B cell (primary cell): Measurements from ENCODE around the gene MYOZ2. TPM values are rescaled to one million over a fixed set of nuclear protein-coding genes. Genes with fewer than 3 reads are reported as not detected.

Experiments used
- ATAC-seq: fragments of 200-7000 bp; cut with Tn5 transposase; one replicate; pipeline ENCODE4 v1.10.0; 2021; ENCODE audit warnings: low read depth, mild to moderate bottlenecking, moderate number of reproducible peaks, moderate library complexity
- CTCF ChIA-PET: fragments of 350-600 bp; sonication (Branson Sonifier 250); formaldehyde crosslinking; loops from one replicate; lab custom pipeline; 2021; ENCODE audit warnings: antibody characterized with exemption, inconsistent platforms; lab: Charles Lee
- POLR2A ChIA-PET: fragments of 350-600 bp; sonication (Branson Sonifier 250); formaldehyde crosslinking; loops from one replicate; lab custom pipeline; 2021; ENCODE audit warnings: antibody characterized with exemption; lab: Charles Lee
- DNase-seq: peaks from one replicate; pipeline ENCODE4 v3.0.0; 2013
- H2AFZ ChIP-seq: 2 replicates; pipeline ENCODE4 v1.6.1; 2012; ENCODE audit warnings: mild to moderate bottlenecking, low read depth, low read length; ENCODE audit not compliant: insufficient read depth, poor library complexity, severe bottlenecking
- H3K27ac ChIP-seq, 2 donors: 1 replicate in 1 of 2; 2 replicates in 1 of 2; pipeline ENCODE4 v1.5.1; 2012 to 2013; ENCODE audit warnings: low read length in 2 of 2, mild to moderate bottlenecking in 2 of 2, moderate library complexity in 1 of 2
- H3K27me3 ChIP-seq, 4 experiments: fragments of 200-600 bp in 1 of 4; sonication (generic) in 1 of 4; replicated peaks in 1 of 4; 1 replicate in 2 of 4; 2 replicates in 2 of 4; pipeline versions ENCODE4 v1.6.1 to v1.7.0; 2013 to 2016; ENCODE audit warnings: low read length in 3 of 4, mild to moderate bottlenecking in 2 of 4, mixed read lengths in 1 of 4, moderate library complexity in 1 of 4; ENCODE audit not compliant: insufficient read depth in 4 of 4, control insufficient read depth in 3 of 4; ENCODE audit errors: control extremely low read depth in 1 of 4
- H3K36me3 ChIP-seq, 2 experiments: replicated peaks in 1 of 2; 1 replicate in 1 of 2; 2 replicates in 1 of 2; pipeline versions ENCODE4 v1.6.1 to v1.7.1; 2013; ENCODE audit warnings: low read length in 1 of 2; ENCODE audit not compliant: insufficient read depth in 2 of 2, control insufficient read depth in 1 of 2; ENCODE audit errors: control extremely low read depth in 1 of 2, extremely low read depth in 1 of 2
- H3K4me1 ChIP-seq, 2 donors: fragments of 200-600 bp in 1 of 2; sonication (generic) in 1 of 2; 1 replicate in 1 of 2; 2 replicates in 1 of 2; pipeline versions ENCODE4 v1.5.1 to v1.6.1; 2013 to 2017; ENCODE audit warnings: low read length in 2 of 2; ENCODE audit not compliant: control insufficient read depth in 2 of 2, insufficient read depth in 2 of 2
- H3K4me2 ChIP-seq: replicated peaks from 2 replicates; pipeline ENCODE3; 2012; ENCODE audit warnings: mild to moderate bottlenecking, low read depth, low read length; ENCODE audit not compliant: poor library complexity, severe bottlenecking
- H3K4me3 ChIP-seq, 5 experiments: fragments of 200-600 bp in 1 of 5; sonication (generic) in 1 of 5; 1 replicate in 3 of 5; 2 replicates in 2 of 5; pipeline versions ENCODE4 v1.5.1 to v1.7.0; 2011 to 2016; ENCODE audit warnings: low read length in 4 of 5, mild to moderate bottlenecking in 4 of 5, low read depth in 2 of 5, control low read depth in 1 of 5, moderate library complexity in 1 of 5; ENCODE audit not compliant: insufficient read depth in 1 of 5; ENCODE audit errors: control extremely low read depth in 1 of 5, extremely low read depth in 1 of 5
- H3K79me2 ChIP-seq: fragments of 200-600 bp; sonication (generic); one replicate; pipeline ENCODE4 v1.6.0; 2016; ENCODE audit warnings: low read length; ENCODE audit not compliant: control insufficient read depth, insufficient read depth
- H3K9ac ChIP-seq: fragments of 200-600 bp; sonication (generic); 2 replicates; pipeline ENCODE4 v1.6.1; 2017; ENCODE audit warnings: mild to moderate bottlenecking, low read length, moderate library complexity
- H3K9me3 ChIP-seq, 3 donors: one replicate each; pipeline versions ENCODE4 v1.6.1 to v1.7.1; 2013; ENCODE audit warnings: low read length in 2 of 3; ENCODE audit not compliant: control insufficient read depth in 2 of 3, insufficient read depth in 1 of 3; ENCODE audit errors: control extremely low read depth in 1 of 3
- H4K20me1 ChIP-seq: 2 replicates; pipeline ENCODE4 v1.6.0; 2012; ENCODE audit warnings: mild to moderate bottlenecking, low read length; ENCODE audit not compliant: insufficient read depth, control insufficient read depth, poor library complexity, severe bottlenecking
- H3K27ac Mint-ChIP-seq: one replicate; pipeline ENCODE4 v1.8.0; 2021; ENCODE audit warnings: mixed read lengths
- H3K27me3 Mint-ChIP-seq: one replicate; pipeline ENCODE4 v1.8.0; 2021; ENCODE audit warnings: mixed read lengths
- H3K4me1 Mint-ChIP-seq: one replicate; pipeline ENCODE4 v1.8.0; 2021; ENCODE audit warnings: mixed read lengths
- H3K4me3 Mint-ChIP-seq: one replicate; pipeline ENCODE4 v1.8.0; 2021; ENCODE audit warnings: mixed read lengths
- H3K9me3 Mint-ChIP-seq: one replicate; pipeline ENCODE4 v1.8.0; 2022; ENCODE audit warnings: mixed read lengths; ENCODE audit not compliant: insufficient read depth
- EZH2 ChIP-seq: IDR thresholded peaks from 2 replicates; pipeline ENCODE4 v1.6.1; 2012; ENCODE audit warnings: borderline replicate concordance, low read depth, mild to moderate bottlenecking, moderate library complexity, low read length; ENCODE audit not compliant: insufficient read depth, poor library complexity, severe bottlenecking
- WGBS: methylation state at CpG from one replicate; pipeline ENCODE4 v1.1.5; 2013; ENCODE audit warnings: missing lambda C conversion rate; ENCODE audit not compliant: insufficient coverage; 5-methylcytosine and 5-hydroxymethylcytosine counted together
- intact Hi-C: fragments of 100-400 bp; cut with micrococcal nuclease; formaldehyde crosslinking; loops from one replicate; pipeline ENCODE4 v1.10.0; 2022
- polyA plus RNA-seq: library from polyadenylated mRNA; depleted of rRNA; stranded (reverse); fragments of >200 nt; gene quantifications from 2 replicates; pipeline ENCODE4 v1.2.3, GENCODE V29; 2012
- total RNA-seq, 2 donors: library from RNA; stranded (reverse); fragments of 120-200 nt in 1 of 2; gene quantifications; 1 replicate in 1 of 2; 2 replicates in 1 of 2; pipeline versions ENCODE4 v1.2.3 to v1.2.4, GENCODE V29; 2013 to 2022
- TF ChIP-seq, protein P1 (sequence below): fragments of 200-600 bp; IDR thresholded peaks from one replicate; pipeline ENCODE4 v1.8.0; 2022; ENCODE audit warnings: antibody characterized with exemption, mild to moderate bottlenecking

Gene MYOZ2
- total and polyA plus RNA-seq, 2 donors (not counting 1 experiment from before 2014, with no cell fraction given) = not detected

DNA sequence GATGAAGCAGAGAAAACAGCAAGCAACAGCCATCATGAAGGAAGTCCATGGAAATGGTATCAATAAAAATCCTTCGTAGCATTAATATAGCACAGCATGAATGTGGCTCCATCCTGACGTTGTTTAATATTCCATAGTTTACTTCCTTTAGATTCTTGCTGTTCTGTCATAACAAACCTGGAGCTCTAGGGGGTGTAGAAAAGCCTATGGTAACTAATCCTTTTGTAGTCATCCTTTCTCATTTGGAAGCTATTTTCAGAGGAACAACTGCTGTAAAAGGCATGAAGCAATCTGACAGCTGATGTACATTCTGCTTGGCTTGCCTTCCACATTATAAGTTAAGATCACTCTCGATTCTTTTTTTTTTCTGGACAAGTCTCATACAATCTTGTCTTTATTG lies 914 bp downstream of the MYOZ2 start:
- Mint-ChIP-seq H3K9me3 (no peaks in the 10 kb centered on the region), H3K27me3 (no peaks in the 10 kb centered on the region), H3K4me3 (no peak overlapping the region), H3K4me1 (peaks cover 25% of the 10 kb centered on the region), H3K27ac (no peak overlapping the region)
- intact Hi-C loops = no loop called here
- ATAC-seq (no peak), DNase-seq (no peak)
- H3K4me3 ChIP-seq = no peak overlapping the region
- ChIA-PET CTCF (no interaction called here), POLR2A (no interaction called here)
- TF ChIP-seq, protein P1, sequence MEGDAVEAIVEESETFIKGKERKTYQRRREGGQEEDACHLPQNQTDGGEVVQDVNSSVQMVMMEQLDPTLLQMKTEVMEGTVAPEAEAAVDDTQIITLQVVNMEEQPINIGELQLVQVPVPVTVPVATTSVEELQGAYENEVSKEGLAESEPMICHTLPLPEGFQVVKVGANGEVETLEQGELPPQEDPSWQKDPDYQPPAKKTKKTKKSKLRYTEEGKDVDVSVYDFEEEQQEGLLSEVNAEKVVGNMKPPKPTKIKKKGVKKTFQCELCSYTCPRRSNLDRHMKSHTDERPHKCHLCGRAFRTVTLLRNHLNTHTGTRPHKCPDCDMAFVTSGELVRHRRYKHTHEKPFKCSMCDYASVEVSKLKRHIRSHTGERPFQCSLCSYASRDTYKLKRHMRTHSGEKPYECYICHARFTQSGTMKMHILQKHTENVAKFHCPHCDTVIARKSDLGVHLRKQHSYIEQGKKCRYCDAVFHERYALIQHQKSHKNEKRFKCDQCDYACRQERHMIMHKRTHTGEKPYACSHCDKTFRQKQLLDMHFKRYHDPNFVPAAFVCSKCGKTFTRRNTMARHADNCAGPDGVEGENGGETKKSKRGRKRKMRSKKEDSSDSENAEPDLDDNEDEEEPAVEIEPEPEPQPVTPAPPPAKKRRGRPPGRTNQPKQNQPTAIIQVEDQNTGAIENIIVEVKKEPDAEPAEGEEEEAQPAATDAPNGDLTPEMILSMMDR = no peak
- no peak for TF ChIP-seq EZH2
- H3K27me3 ChIP-seq = no peaks in the 10 kb centered on the region
- H3K27ac ChIP-seq = no peak overlapping the region
- peaks cover 16 to 20% of the 10 kb centered on the region in 2 donors for H3K4me1 ChIP-seq
- H3K36me3 ChIP-seq = no peaks in the 10 kb centered on the region
- H4K20me1 ChIP-seq = no peaks in the 10 kb centered on the region
- no peak overlapping the region for H3K9ac ChIP-seq
- H3K79me2 ChIP-seq = no peaks in the 10 kb centered on the region
- H2AFZ ChIP-seq = no peak overlapping the region
- H3K4me2 ChIP-seq = no peak overlapping the region
- WGBS = no CpG with 5 or more reads among the region's 3 CpGs
- no peaks in the 10 kb centered on the region for H3K9me3 ChIP-seq

DNA sequence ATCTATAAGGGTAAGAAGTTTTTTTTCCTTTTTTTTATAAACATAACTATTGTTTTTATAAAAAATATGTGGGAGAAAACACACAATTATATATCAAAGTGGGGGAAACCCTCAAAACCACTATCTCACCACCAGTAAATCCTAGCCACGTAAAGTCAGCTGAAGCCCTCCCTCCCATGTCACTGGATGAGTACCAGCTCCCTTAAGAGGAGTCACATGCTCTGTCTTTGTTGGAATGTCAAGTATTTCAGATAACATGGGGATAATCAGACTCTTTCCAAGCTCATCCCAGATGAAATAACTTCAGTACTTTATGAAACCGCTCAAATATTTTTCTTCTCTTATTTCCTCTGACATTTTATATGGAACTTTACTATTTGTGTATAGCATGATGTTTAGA lies 2.4 kb downstream of the MYOZ2 start:
- H3K4me1 Mint-ChIP-seq = peaks cover 28% of the 10 kb centered on the region
- H3K4me3 ChIP-seq = no peak overlapping the region
- WGBS = no CpG with 5 or more reads among the region's 2 CpGs
- peaks cover 16 to 20% of the 10 kb centered on the region in 2 donors for H3K4me1 ChIP-seq
- DNase-seq = no peak
- no peak overlapping the region for H3K9ac ChIP-seq
- no peak for TF ChIP-seq EZH2
- TF ChIP-seq, protein P1 = no peak
- H3K79me2 ChIP-seq = no peaks in the 10 kb centered on the region
- CTCF ChIA-PET = no interaction called here
- no peak overlapping the region for H2AFZ ChIP-seq
- ATAC-seq = no peak
- peaks cover 2% of the 10 kb centered on the region for H3K9me3 Mint-ChIP-seq
- H3K27me3 Mint-ChIP-seq = no peaks in the 10 kb centered on the region
- H3K27me3 ChIP-seq = no peaks in the 10 kb centered on the region
- H3K36me3 ChIP-seq = no peaks in the 10 kb centered on the region
- H4K20me1 ChIP-seq = no peaks in the 10 kb centered on the region
- no peaks in the 10 kb centered on the region for H3K9me3 ChIP-seq
- peak overlapping the region; percentile 80 for H3K27ac Mint-ChIP-seq
- no peak overlapping the region for H3K4me2 ChIP-seq
- POLR2A ChIA-PET = interaction anchor here (0.5 kb wide), 1 partner anchor 10 kb away, joined by 4 read pairs; no protein-coding TSS in a partner anchor
- no peak overlapping the region for H3K27ac ChIP-seq
- no peak overlapping the region for H3K4me3 Mint-ChIP-seq
- intact Hi-C loops = no loop called here
